Endothelial cell (in vitro differentiated cells): ENCODE data around the gene RAB3GAP2. TPM values are rescaled to one million over a fixed set of nuclear protein-coding genes. Genes with fewer than 3 reads are reported as not detected.

Source experiments
- DNase-seq: peaks from one replicate; pipeline ENCODE4 v3.0.0; 2021; ENCODE audit warnings: low spot score
- H3K27ac Mint-ChIP-seq: one replicate; pipeline ENCODE4 v1.8.0; 2021; ENCODE audit warnings: mixed read lengths, inconsistent platforms; ENCODE audit not compliant: unreplicated experiment
- H3K27me3 Mint-ChIP-seq: one replicate; pipeline ENCODE4 v1.8.0; 2021; ENCODE audit warnings: mild to moderate bottlenecking, moderate library complexity, mixed read lengths, inconsistent platforms; ENCODE audit not compliant: unreplicated experiment
- H3K36me3 Mint-ChIP-seq: one replicate; pipeline ENCODE4 v1.8.0; 2021; ENCODE audit warnings: mild to moderate bottlenecking, low read depth, mixed read lengths, inconsistent platforms; ENCODE audit not compliant: unreplicated experiment
- H3K4me1 Mint-ChIP-seq: one replicate; pipeline ENCODE4 v1.8.0; 2021; ENCODE audit warnings: mild to moderate bottlenecking, mixed read lengths, inconsistent platforms; ENCODE audit not compliant: unreplicated experiment
- H3K4me3 Mint-ChIP-seq: one replicate; pipeline ENCODE4 v1.8.0; 2021; ENCODE audit warnings: mild to moderate bottlenecking, mixed read lengths, inconsistent platforms; ENCODE audit not compliant: unreplicated experiment
- H3K9me3 Mint-ChIP-seq: one replicate; pipeline ENCODE4 v1.8.0; 2021; ENCODE audit warnings: mixed read lengths, inconsistent platforms; ENCODE audit not compliant: unreplicated experiment
- total RNA-seq: library from RNA; stranded (reverse); fragmentation: NEBNext Ultra II Directional; extraction: Animal tissue kit (Norgen Biotek cat#: 25700); gene quantifications from one replicate; pipeline ENCODE4 v1.2.1, GENCODE V29; 2021; ENCODE audit not compliant: unreplicated experiment
- TF ChIP-seq, protein P1 (sequence below): fragments of 200-600 bp; sonication (generic); IDR thresholded peaks from one replicate; pipeline ENCODE4 v1.5.0; 2021; ENCODE audit warnings: antibody characterized with exemption; ENCODE audit not compliant: unreplicated experiment

The RAB3GAP2 gene
- total RNA-seq, 1 donor from 2014 or later, result 34.5 TPM

DNA sequence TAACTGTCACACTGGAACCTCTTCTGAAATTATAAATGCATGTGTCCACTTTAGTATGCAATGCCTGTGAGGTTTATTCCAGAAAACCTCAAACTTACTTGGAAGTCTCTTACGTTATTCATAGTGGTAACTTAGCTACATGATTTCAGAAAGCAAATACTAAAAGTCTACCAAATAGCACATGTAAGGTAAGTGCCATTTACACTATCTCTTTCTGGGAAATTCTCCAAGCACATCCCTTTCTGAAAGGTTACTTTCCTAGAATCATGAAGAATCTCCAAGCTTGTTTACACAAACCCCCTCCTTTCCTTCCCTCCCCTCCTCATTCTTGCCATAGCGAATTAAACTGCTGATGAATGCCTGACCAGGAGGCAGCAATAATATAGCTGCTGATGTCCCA lies 42.5 kb downstream of the RAB3GAP2 start:
- TF ChIP-seq, protein P1, sequence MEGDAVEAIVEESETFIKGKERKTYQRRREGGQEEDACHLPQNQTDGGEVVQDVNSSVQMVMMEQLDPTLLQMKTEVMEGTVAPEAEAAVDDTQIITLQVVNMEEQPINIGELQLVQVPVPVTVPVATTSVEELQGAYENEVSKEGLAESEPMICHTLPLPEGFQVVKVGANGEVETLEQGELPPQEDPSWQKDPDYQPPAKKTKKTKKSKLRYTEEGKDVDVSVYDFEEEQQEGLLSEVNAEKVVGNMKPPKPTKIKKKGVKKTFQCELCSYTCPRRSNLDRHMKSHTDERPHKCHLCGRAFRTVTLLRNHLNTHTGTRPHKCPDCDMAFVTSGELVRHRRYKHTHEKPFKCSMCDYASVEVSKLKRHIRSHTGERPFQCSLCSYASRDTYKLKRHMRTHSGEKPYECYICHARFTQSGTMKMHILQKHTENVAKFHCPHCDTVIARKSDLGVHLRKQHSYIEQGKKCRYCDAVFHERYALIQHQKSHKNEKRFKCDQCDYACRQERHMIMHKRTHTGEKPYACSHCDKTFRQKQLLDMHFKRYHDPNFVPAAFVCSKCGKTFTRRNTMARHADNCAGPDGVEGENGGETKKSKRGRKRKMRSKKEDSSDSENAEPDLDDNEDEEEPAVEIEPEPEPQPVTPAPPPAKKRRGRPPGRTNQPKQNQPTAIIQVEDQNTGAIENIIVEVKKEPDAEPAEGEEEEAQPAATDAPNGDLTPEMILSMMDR, result no peak
- H3K36me3 Mint-ChIP-seq, result no peaks in the 10 kb centered on the region
- H3K4me3 Mint-ChIP-seq, result no peak overlapping the region
- peaks cover 11% of the 10 kb centered on the region for H3K4me1 Mint-ChIP-seq
- no peaks in the 10 kb centered on the region for H3K9me3 Mint-ChIP-seq
- no peak overlapping the region for H3K27ac Mint-ChIP-seq
- H3K27me3 Mint-ChIP-seq, result peaks cover 1% of the 10 kb centered on the region
- no peak for DNase-seq

DNA sequence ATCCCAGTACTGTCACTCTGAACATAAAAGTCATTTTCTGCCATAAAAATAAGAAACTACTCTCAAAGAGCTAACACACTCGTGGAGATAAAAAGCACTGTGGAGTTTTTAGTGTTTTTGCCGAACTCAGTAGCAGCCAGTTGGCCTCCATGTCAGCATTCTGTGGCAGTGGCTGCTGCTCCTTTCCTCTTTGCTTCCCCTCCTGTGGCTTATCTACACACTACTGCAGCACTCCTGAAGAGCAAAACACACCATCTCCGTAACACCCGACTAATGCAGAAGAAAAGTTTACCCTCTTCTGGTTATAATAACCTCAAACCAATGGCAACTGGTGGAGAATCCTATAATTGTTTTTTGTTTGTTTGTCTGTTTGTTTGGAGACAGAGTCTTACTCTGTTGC lies 44.9 kb downstream of the RAB3GAP2 start:
- TF ChIP-seq, protein P1, result no peak
- H3K4me1 Mint-ChIP-seq, result peaks cover 11% of the 10 kb centered on the region
- H3K27ac Mint-ChIP-seq, result no peak overlapping the region
- H3K9me3 Mint-ChIP-seq, result no peaks in the 10 kb centered on the region
- H3K4me3 Mint-ChIP-seq, result no peak overlapping the region
- H3K36me3 Mint-ChIP-seq, result no peaks in the 10 kb centered on the region
- H3K27me3 Mint-ChIP-seq, result peaks cover 1% of the 10 kb centered on the region
- no peak for DNase-seq

DNA sequence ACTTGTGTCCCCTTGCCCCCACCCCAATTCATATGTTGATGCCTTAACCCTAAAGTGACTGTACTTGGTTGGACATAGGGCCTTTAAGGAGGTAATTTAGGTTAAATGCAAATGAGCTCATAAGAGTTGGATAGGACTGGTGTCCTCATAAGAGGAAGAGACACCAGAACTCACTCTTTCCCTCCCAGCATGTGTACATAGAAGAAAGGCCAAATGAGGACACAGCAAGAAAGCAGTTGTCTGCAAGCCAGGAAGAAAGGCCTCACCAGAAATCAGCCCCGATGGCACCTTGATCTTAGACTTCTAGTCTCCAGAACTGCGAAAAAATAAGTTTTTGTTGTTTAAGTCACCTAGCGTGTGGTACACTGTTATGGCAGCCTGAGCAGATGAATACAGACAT lies 45.5 kb downstream of the RAB3GAP2 start:
- TF ChIP-seq, protein P1, result no peak
- DNase-seq, result no peak
- Mint-ChIP-seq H3K27ac (no peak overlapping the region), H3K36me3 (no peaks in the 10 kb centered on the region), H3K4me3 (no peak overlapping the region), H3K9me3 (no peaks in the 10 kb centered on the region), H3K27me3 (peaks cover 1% of the 10 kb centered on the region), H3K4me1 (peaks cover 11% of the 10 kb centered on the region)

DNA sequence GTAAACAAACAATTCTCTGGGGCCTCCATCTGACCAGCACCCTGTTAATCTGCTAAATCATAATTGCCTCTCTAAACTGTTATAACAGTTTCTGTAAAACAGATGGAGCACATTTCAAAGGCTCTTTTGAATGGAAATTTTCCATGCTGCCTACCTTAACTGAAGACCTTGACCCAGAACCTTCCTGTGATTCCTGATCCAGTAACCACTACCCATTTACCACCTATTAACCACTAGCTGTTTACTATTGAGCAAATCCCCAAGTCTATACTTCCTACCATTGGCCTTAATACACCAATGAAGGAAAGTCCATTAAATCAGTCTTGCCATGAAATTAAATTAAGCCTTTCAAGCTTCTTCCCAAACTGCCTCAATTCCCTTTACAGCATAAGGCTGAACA lies 46.3 kb downstream of the RAB3GAP2 start:
- Mint-ChIP-seq H3K36me3 (no peaks in the 10 kb centered on the region), H3K27ac (no peak overlapping the region), H3K9me3 (no peaks in the 10 kb centered on the region), H3K4me1 (peaks cover 11% of the 10 kb centered on the region), H3K27me3 (peaks cover 1% of the 10 kb centered on the region), H3K4me3 (no peak overlapping the region)
- TF ChIP-seq, protein P1, result no peak
- no peak for DNase-seq

DNA sequence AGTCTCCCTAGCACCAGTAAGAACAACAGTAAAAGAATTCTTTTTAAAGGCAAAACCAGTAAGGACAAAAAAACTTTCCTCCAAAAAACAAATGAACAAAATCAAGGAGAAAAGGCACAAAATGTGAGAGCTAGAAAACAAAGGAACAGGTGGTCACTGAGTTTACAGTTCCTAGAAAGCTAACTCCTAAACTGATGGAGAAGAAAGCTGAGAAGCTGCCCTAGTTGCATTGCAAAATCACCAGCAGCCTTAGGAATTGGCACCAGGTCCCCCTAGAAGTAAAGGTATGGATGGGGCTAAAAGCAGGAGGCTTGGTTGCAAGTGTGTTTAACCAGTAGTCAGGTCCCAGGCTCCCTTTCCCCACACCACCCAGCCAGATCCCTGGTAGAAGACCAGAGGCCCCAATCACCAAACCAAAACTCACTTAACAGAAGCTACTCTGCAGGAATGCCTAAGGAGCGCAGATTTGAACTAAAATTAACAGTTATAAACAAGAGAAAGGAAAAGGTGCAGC lies 47.6 kb downstream of the RAB3GAP2 start:
- Mint-ChIP-seq H3K27ac (no peak overlapping the region), H3K4me1 (peaks cover 9% of the 10 kb centered on the region), H3K27me3 (peaks cover 3% of the 10 kb centered on the region), H3K4me3 (no peak overlapping the region), H3K9me3 (no peaks in the 10 kb centered on the region), H3K36me3 (no peaks in the 10 kb centered on the region)
- TF ChIP-seq, protein P1, result no peak
- DNase-seq, result no peak
